GM21381 (cell line): ENCODE measurements around the gene BOD1L1.

ENCODE experiments used
- ATAC-seq: cut with Tn5 transposase; IDR thresholded peaks from one replicate; pipeline ENCODE4 v1.9.1; 2021; ENCODE audit warnings: mild to moderate bottlenecking, moderate library complexity; ENCODE audit not compliant: unreplicated experiment

The BOD1L1 gene

GRCh38 chr4:13626492-13627177 lies 890 bp downstream of the BOD1L1 start:
- no peak for ATAC-seq

GRCh38 chr4:13618212-13618806 lies 9.2 kb downstream of the BOD1L1 start:
- no peak for ATAC-seq

- no peak for ATAC-seq
These were observed 9.7 kb downstream of the BOD1L1 start for GRCh38 chr4:13617801-13618200.

GRCh38 chr4:13616597-13616996 lies 10.9 kb downstream of the BOD1L1 start:
- ATAC-seq = no peak

- peak; percentile 50 for ATAC-seq
These were observed 12.4 kb downstream of the BOD1L1 start for GRCh38 chr4:13615161-13615560.

GRCh38 chr4:13612569-13612968 lies 15.0 kb downstream of the BOD1L1 start:
- no peak for ATAC-seq

- peak; percentile 95 for ATAC-seq
These were observed 16.2 kb downstream of the BOD1L1 start for GRCh38 chr4:13611283-13611842.

GRCh38 chr4:13605330-13605729 lies 22.2 kb downstream of the BOD1L1 start:
- ATAC-seq = no peak

- ATAC-seq = no peak
These were observed 25.7 kb downstream of the BOD1L1 start for GRCh38 chr4:13601848-13602247.

- ATAC-seq = peak; percentile 69
These were observed 26.5 kb downstream of the BOD1L1 start for GRCh38 chr4:13601048-13601447.

- no peak for ATAC-seq
These were observed 28.4 kb downstream of the BOD1L1 start for GRCh38 chr4:13599159-13599558.

- no peak for ATAC-seq
These were observed 29.9 kb downstream of the BOD1L1 start for GRCh38 chr4:13597604-13598003.

- ATAC-seq = no peak
These were observed 30.4 kb downstream of the BOD1L1 start for GRCh38 chr4:13597141-13597540.

- no peak for ATAC-seq
These were observed 35.3 kb downstream of the BOD1L1 start for GRCh38 chr4:13592220-13592619.

GRCh38 chr4:13590766-13591165 lies 36.8 kb downstream of the BOD1L1 start:
- no peak for ATAC-seq

GRCh38 chr4:13588954-13589353 lies 38.6 kb downstream of the BOD1L1 start:
- ATAC-seq = no peak

GRCh38 chr4:13584481-13584880 lies 43.0 kb downstream of the BOD1L1 start:
- ATAC-seq = no peak

GRCh38 chr4:13580036-13580435 lies 47.5 kb downstream of the BOD1L1 start:
- no peak for ATAC-seq

- no peak for ATAC-seq
These were observed 49.9 kb downstream of the BOD1L1 start for GRCh38 chr4:13577660-13578059.

GRCh38 chr4:13570916-13571315 lies 56.6 kb downstream of the BOD1L1 start:
- ATAC-seq = no peak

GRCh38 chr4:13567125-13567524 lies 60.4 kb downstream of the BOD1L1 start:
- ATAC-seq = no peak

- ATAC-seq = no peak
These were observed 64.6 kb downstream of the BOD1L1 start for GRCh38 chr4:13562876-13563275.
